ENCODE results near the gene MMAA. TPM values are rescaled to one million over a fixed set of nuclear protein-coding genes. Genes with fewer than 3 reads are reported as not detected.
A peak's percentile ranks its signal among the peaks of the same experiment; 100 is the strongest.
"Not testable (repeated sequence)": the region's sequence is repeated elsewhere in the genome, so short reads cannot be mapped to it uniquely, and the experiment has no call there.

Gene MMAA
- total RNA-seq, result 10 to 100 TPM in 2 of 8 experiments, 1 to 10 TPM in 6; 2.3 to 15.2 (median 5.8) TPM

DNA sequence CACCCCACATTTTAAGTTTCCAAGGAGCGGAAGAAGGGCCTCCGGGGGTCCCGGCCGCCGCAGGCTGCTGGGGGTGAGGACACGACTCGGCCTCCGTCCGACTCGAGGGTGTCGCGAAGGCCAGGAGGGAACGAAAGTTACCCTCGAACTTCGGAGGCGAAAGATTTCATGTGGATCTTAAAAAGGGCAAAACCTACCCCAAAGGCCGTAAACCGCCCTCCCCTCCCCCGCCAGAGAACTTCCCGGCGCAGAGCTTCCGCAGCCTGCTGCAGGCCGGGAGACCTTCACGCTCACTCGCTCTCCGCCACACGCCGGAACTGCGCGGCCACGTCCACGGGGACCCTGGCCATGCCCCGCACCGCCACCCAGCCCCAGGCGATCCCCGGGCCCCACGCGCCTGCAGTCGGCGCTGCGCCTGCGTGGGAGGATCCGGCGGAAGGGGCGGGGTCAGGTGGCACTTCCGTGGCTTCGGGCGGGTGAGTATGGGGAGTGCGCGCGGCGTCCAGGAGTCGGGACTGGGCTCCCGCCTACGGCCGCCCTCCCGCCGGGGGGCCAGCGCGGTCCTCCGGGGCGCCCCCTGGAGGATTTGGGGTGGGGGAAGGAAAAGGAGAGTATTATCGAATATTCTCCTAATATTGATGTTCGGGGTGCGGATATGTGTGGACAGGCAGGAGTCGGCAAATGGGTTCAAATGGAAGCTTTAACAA is at the start of gene MMAA:
TSS of gene MMAA (plus strand) at position 454 of the 707 bp plus-strand sequence. CDS start 19,755 bp downstream, outside the sequence.
- peak within 1 kb of the TSS; percentile 83 to 91 for H3K27ac ChIP-seq
- ATAC-seq (replicated peaks in 6 of 8), result peak; percentile 88 to 98 (median 98)
- peaks cover 0 to 6% of the 10 kb centered on the region in 2 donors for H3K4me1 ChIP-seq (replicated peaks in 1 of 2)
- 0 to 3% (median 0%) methylated on average over 1 to 13 of the region's 66 CpGs; no CpG with 5 or more reads in 2 of the 10 experiments for WGBS, 10 experiments
- peak within 1 kb of the TSS; percentile 56 to 71 (median 63) for H3K4me3 ChIP-seq
- in situ Hi-C loops (cut with MboI; ENCODE audit: low pct_unique_long_range_greater_than_20kb in 2 of 9, low sequenced_read_pairs in 9 of 9, unreplicated experiment in 9 of 9), result loop anchor here in 6 of 9 experiments (10.0 to 25.0 kb wide), 2 partner anchors 382 to 404 kb away; no protein-coding TSS in a partner anchor

DNA sequence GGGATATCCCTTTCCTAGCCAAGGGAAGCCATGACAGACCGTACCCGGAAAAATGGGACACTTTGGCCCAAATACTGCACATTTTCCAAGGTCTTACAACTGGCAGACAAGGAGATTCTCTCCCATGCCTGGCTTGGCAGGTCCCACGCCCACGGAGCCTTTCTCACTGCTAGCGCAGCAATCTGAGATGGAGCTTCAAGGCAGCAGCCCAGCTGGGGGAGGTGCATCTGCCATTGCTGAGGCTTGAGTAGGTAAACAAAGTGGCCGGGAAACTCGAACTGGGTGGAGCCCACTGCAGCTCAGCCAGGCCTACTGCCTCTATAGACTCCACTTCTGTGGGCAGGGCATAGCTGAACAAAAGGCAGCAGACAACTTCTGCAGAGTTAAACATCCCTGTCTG is 44.6 kb upstream of the MMAA start:
- not testable (repeated sequence) for H3K27ac ChIP-seq; H3K4me1 ChIP-seq (replicated peaks in 1 of 2); H3K4me3 ChIP-seq
- 7 to 93% (median 74%) methylated on average over 2 to 6 of the region's 7 CpGs; no CpG with 5 or more reads in 4 of the 10 experiments for WGBS, 10 experiments
- in situ Hi-C loops (cut with MboI; ENCODE audit: low pct_unique_long_range_greater_than_20kb in 2 of 9, low sequenced_read_pairs in 9 of 9, unreplicated experiment in 9 of 9), result loop anchor here in 2 of 9 experiments (25.0 kb wide), 1 partner anchor 337 kb away; no protein-coding TSS in a partner anchor
- ATAC-seq (replicated peaks in 6 of 8), result peak in 1 of 8 experiments; percentile 36

- Histone ChIP-seq H3K4me1 (replicated peaks in 1 of 2) (no peaks in the 10 kb centered on the region), H3K4me3 (no peak overlapping the region), H3K27ac (no peak overlapping the region)
- in situ Hi-C loops (cut with MboI; ENCODE audit: low pct_unique_long_range_greater_than_20kb in 2 of 9, low sequenced_read_pairs in 9 of 9, unreplicated experiment in 9 of 9), result no loop called here
- no peak for ATAC-seq (replicated peaks in 6 of 8)
- WGBS, 10 experiments, result 38 to 100% (median 76%) methylated on average over 1 to 3 of the region's 3 CpGs; no CpG with 5 or more reads in 2 of the 10 experiments
These were observed 38.3 kb upstream of the MMAA start for GRCh38 chr4:145580906-145581305.

DNA sequence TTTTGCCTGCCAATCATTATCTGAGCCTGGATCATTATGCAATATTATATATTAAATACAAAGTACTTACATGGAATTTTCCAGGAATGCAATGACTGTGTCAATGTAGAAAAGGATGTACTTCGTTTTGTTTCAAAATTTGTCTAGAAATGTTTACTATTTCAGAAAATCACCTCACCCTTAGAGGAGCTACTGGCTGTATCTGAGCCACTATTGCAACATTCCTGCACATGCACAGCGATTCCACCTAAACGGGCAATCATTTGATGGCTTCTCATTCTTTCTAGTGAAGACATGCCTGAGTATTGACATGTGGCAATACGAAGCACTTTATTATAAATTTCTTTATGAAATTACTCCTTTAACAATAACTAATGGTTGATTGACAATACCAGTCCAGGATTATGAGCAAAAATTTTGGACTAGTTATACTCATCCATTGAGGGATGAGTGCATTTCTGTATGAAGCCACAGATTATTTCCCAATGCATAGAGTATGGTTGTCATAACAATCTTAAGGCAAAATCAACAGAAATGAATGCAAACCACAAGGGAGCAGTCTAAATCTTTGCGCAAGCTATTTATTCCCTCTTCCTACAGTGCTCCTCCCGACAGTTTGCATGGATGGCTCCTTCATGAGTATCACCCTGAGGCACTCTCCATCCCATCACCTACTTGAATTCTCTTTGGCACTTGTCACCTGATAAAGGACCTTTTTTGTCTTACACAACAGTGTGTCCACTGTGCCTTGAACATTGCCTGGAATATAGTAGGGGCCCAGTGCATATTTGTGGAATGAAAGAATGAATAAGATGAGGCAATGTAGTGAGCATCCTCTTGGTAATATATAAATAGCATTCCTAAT is 35.8 kb upstream of the MMAA start:
- no peak overlapping the region for H3K27ac ChIP-seq
- no peak for ATAC-seq (replicated peaks in 6 of 8)
- no peak overlapping the region for H3K4me3 ChIP-seq
- in situ Hi-C loops (cut with MboI; ENCODE audit: low pct_unique_long_range_greater_than_20kb in 2 of 9, low sequenced_read_pairs in 9 of 9, unreplicated experiment in 9 of 9), result no loop called here
- WGBS, 10 experiments, result 38 to 89% (median 77%) methylated on average over 2 to 5 of the region's 6 CpGs
- H3K4me1 ChIP-seq (replicated peaks in 1 of 2), result no peaks in the 10 kb centered on the region

DNA sequence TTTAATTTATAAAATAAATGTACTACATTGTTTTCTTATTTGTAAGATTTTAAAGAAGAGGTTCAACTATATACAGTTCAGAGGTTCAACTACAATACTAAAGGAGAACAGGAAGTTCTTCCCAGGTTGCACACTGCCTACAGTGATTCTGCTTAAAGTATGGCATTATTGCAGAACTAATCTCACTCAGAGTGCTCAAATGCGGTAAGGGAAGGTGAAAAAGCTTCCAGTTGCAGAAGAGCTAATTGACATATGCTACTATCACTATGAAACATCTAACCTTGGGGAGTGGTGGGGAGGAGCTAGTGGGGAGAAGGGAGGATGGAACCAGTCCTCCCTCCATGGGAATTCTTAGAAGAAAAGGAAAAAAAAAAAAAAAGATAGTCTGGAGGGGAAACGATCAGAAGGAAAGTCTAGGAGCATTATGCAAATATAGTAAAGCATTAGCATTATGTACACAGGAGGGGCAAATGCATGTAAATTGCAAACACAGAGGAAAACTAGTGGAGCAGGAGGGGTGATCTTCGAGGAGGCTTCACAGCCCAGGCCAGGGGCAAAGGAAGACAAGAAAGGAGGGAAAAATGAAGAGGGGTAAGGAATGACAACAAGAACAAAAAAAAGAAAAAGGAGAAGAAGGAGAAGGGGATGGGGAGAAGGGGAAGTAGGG is 32.0 kb upstream of the MMAA start:
- no peaks in the 10 kb centered on the region for H3K4me1 ChIP-seq (replicated peaks in 1 of 2)
- in situ Hi-C loops (cut with MboI; ENCODE audit: low pct_unique_long_range_greater_than_20kb in 2 of 9, low sequenced_read_pairs in 9 of 9, unreplicated experiment in 9 of 9), result no loop called here
- WGBS, 10 experiments, result 0 to 65% (median 38%) methylated on average over 1 to 3 of the region's 3 CpGs; no CpG with 5 or more reads in 1 of the 10 experiments
- H3K4me3 ChIP-seq, result no peak overlapping the region
- H3K27ac ChIP-seq, result no peak overlapping the region
- ATAC-seq (replicated peaks in 6 of 8), result peak in 5 of 8 experiments; percentile 32 to 96 (median 92)

DNA sequence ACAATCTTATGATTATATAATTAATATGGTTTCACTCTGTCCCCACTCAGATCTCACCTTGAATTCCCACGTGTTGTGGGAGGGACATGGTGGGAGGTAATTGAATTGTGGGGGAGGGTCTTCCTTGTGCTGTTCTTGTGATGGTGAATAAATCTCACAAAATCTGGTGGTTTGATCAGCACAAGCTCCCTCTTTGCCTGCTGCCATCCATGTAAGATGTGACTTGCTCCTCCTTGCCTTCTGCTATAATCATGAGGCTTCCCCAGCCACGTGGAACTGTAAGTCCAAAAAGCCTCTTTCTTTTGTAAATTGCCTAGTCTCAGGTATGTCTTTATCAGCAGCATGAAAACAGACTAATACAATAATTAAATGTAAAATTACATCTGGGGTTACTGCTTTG is 29.8 kb upstream of the MMAA start:
- H3K27ac ChIP-seq; ATAC-seq (replicated peaks in 6 of 8); in situ Hi-C loops (cut with MboI; ENCODE audit: low pct_unique_long_range_greater_than_20kb in 2 of 9, low sequenced_read_pairs in 9 of 9, unreplicated experiment in 9 of 9); H3K4me1 ChIP-seq (replicated peaks in 1 of 2); H3K4me3 ChIP-seq: not testable (repeated sequence)
- WGBS, 10 experiments, result 19 to 100% (median 56%) methylated on average over 1 to 2 of the region's 2 CpGs; no CpG with 5 or more reads in 4 of the 10 experiments

GRCh38 chr4:145589916-145590702 is 29.1 kb upstream of the MMAA start:
- 37 to 95% (median 81%) methylated on average over 2 to 3 of the region's 3 CpGs; no CpG with 5 or more reads in 1 of the 10 experiments for WGBS, 10 experiments
- Histone ChIP-seq H3K4me1 (replicated peaks in 1 of 2) (no peaks in the 10 kb centered on the region), H3K4me3 (no peak overlapping the region), H3K27ac (no peak overlapping the region)
- in situ Hi-C loops (cut with MboI; ENCODE audit: low pct_unique_long_range_greater_than_20kb in 2 of 9, low sequenced_read_pairs in 9 of 9, unreplicated experiment in 9 of 9), result no loop called here
- peak in 2 of 8 experiments; percentile 74 to 89 for ATAC-seq (replicated peaks in 6 of 8)

- 80 to 100% (median 84%) methylated on average over 1 to 4 of the region's 4 CpGs; no CpG with 5 or more reads in 2 of the 10 experiments for WGBS, 10 experiments
- peak in 1 of 8 experiments; percentile 30 for ATAC-seq (replicated peaks in 6 of 8)
- Histone ChIP-seq H3K4me3 (no peak overlapping the region), H3K4me1 (replicated peaks in 1 of 2) (no peaks in the 10 kb centered on the region), H3K27ac (no peak overlapping the region)
- in situ Hi-C loops (cut with MboI; ENCODE audit: low pct_unique_long_range_greater_than_20kb in 2 of 9, low sequenced_read_pairs in 9 of 9, unreplicated experiment in 9 of 9), result loop anchor here in 7 of 9 experiments (10.0 to 25.0 kb wide), 2 partner anchors 365 to 367 kb away; no protein-coding TSS in a partner anchor
These were observed 16.9 kb upstream of the MMAA start for GRCh38 chr4:145602129-145602760.

GRCh38 chr4:145605941-145606340 is 13.2 kb upstream of the MMAA start:
- no peak for ATAC-seq (replicated peaks in 6 of 8)
- in situ Hi-C loops (cut with MboI; ENCODE audit: low pct_unique_long_range_greater_than_20kb in 2 of 9, low sequenced_read_pairs in 9 of 9, unreplicated experiment in 9 of 9), result loop anchor here in 7 of 9 experiments (10.0 to 25.0 kb wide), 2 partner anchors 369 to 371 kb away; no protein-coding TSS in a partner anchor
- Histone ChIP-seq H3K27ac (no peak overlapping the region), H3K4me3 (no peak overlapping the region), H3K4me1 (replicated peaks in 1 of 2) (no peaks in the 10 kb centered on the region)

DNA sequence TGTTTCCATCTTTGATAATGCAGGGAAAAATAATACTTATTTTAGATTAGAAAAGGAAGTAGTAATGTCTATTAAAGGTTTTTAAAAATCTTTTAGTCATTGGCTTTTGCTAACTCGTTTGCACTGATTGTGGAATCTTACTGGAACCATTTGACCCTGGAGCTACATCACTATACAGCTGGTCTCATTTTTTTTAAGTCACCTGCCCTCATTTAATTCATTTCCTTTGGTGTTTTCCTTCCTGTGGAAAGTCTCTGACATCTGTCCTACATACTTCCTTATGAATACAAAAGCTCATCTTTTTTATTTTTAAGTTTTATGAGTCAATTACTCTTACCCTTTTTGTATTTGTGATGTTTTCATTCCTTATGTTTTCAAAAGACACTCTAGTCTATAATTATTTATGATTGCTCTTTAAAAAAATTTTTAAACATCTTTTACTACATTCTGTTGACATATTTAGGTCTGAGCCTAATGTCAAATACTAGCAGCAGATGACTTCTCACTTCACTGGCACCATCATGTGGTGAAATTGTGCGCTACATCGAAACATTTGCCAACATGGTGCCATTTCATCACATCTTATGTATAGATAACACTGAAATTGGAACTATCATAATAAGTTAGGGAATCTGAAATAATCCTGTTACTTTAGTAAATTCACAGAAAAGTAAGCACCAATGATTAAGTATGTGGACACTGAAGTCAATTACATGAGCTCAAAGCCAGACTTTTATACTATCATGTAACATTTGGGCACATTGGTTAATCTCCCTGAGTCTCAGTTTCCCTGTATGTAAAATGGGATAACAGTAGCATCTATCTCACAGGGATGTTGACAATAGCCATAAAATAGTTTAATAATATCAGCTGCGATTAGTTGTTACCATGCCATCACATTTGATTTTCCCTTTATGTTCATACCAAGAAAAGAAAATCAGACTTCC is 9.4 kb upstream of the MMAA start:
- in situ Hi-C loops (cut with MboI; ENCODE audit: low pct_unique_long_range_greater_than_20kb in 2 of 9, low sequenced_read_pairs in 9 of 9, unreplicated experiment in 9 of 9), result loop anchor here in 7 of 9 experiments (10.0 to 25.0 kb wide), 3 partner anchors 372 to 395 kb away; no protein-coding TSS in a partner anchor
- no peak overlapping the region for H3K4me3 ChIP-seq
- peak in 7 of 8 experiments; percentile 41 to 77 (median 57) for ATAC-seq (replicated peaks in 6 of 8)
- no peaks in the 10 kb centered on the region for H3K4me1 ChIP-seq (replicated peaks in 1 of 2)
- WGBS, 10 experiments, result 14 to 100% (median 61%) methylated on average over 1 to 4 of the region's 4 CpGs
- no peak overlapping the region for H3K27ac ChIP-seq
